GM19240 (cell line): ENCODE data around the gene NXPE3.
A peak's percentile ranks its signal among the peaks of the same experiment; 100 is the strongest.

Experiments
- DNase-seq: peaks from one replicate; pipeline ENCODE4 v3.0.0; 2011; ENCODE audit warnings: low spot score; ENCODE audit not compliant: insufficient read length

Gene NXPE3

DNA sequence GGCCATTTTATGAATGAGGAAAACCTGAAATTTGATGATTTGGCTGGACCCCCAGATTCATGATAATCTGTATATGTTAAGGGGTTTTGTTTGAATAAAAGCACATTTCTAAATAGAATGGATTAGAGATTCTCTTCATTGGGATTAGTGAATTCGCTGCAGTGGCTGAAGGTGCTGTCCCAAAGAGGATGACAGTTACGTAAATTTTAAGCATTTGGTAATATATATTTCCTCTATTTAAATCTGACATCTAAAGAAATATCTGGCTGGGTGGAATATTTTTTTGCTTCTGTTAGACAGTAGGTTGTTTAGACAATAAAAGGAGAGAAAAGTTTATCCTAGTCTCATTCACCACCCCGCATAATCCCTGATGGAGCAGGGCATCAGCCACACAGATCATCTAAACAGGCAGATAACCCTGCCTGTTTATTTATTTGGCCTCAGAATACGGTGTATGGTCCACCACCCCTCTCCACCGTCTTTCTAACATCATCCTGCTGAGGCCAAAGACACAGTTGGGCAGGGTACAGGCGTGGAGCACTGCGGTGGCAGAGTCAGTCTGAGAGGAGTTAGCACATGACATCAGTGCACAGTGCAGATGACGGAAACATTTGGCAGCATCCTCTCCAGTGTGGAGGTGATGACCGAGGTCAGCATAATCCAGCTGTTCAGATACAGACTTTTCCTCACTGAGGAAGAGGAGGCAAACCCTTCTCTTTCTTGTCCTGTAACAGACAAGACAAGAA, 49.9 kb downstream of the NXPE3 start:
- DNase-seq = no peak

DNA sequence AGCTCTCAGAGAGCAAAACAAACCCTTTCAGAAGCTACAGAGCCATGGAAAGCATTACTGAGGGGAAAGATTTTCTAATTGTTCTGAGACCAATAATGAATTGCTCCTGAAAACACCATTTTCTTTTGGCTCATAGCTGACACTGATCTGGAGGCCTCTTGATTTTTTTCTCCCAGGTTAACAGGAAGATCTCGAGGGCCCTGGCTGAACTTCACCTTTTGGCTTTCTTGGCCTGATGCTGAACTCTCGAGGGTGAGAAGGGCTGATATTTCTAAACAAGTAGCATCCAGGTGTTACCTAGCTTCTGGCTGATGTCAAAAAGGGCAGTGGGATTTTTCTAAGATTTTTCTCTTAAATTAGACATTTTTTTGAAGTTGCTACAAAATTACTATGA, 50.4 kb downstream of the NXPE3 start:
- DNase-seq = no peak

GRCh38 chr3:101829874-101830273, 50.9 kb downstream of the NXPE3 start:
- no peak for DNase-seq

DNA sequence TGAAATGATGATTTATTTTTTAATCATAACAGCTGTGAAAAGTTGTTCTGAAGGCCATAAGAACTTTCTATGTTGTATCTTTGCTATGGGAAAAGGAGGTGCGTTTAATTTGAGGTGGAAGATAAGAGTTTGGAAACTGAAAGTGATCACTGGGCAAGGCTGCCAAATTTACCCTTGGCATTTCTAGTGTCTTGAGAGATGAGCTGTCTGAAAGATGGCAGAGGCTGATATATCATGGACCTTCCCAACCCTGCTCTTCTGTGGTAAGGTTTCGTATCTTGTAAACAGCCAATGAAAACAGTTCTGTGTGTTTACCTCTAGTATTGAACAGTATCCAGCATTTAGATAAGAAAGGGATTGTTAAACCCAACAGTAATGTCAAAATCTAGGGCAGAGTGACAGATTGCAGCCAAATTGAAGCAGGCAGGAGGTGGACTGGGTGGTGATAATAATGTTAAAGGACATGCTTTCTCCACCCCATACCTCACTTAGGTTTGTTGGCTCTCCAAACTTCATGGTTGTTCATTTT, 54.5 kb downstream of the NXPE3 start:
- DNase-seq = no peak

DNA sequence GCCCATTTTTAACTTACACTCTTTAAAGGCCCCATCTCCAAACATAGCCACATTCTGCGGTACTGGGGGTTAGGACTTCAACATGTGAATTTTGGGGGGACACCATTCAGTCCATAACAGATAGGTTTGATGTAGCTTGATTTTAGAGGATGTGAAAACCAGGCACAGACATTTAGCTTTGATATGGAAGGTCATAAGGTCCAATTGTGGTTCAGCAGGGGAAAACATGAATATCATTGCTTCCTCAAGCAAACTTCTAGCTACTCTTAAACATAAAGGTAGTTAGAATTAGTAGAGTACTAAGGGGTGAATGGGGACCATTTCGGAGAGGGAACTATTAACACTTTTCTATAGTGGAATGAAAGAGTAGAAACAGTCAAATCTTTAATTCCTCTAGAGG, 56.7 kb downstream of the NXPE3 start:
- no peak for DNase-seq

DNA sequence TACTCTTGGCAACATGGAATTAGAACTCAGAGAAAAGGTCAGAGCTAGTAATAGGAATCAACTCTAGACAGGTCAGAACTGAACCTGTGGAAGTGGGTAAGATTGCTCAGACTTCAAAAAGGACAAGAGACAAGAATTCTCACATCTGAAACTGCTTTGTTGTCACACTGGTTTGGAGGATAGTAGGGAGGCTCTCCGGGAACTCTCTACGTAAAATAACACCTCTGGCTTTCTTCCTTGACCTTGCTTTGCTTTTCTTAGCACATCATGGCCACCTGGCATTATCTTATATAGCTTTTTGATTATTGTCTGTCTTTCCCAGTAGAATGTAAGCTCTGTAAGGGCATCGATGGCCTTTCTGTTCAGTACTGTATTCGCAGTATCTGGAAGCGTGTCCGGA, 57.1 kb downstream of the NXPE3 start:
- DNase-seq = no peak

GRCh38 chr3:101836652-101837598, 57.9 kb downstream of the NXPE3 start:
- DNase-seq = no peak

- DNase-seq = no peak
These were observed 59.7 kb downstream of the NXPE3 start for GRCh38 chr3:101838691-101839090.

- DNase-seq = no peak
These were observed 61.1 kb downstream of the NXPE3 start for GRCh38 chr3:101840066-101840465.

DNA sequence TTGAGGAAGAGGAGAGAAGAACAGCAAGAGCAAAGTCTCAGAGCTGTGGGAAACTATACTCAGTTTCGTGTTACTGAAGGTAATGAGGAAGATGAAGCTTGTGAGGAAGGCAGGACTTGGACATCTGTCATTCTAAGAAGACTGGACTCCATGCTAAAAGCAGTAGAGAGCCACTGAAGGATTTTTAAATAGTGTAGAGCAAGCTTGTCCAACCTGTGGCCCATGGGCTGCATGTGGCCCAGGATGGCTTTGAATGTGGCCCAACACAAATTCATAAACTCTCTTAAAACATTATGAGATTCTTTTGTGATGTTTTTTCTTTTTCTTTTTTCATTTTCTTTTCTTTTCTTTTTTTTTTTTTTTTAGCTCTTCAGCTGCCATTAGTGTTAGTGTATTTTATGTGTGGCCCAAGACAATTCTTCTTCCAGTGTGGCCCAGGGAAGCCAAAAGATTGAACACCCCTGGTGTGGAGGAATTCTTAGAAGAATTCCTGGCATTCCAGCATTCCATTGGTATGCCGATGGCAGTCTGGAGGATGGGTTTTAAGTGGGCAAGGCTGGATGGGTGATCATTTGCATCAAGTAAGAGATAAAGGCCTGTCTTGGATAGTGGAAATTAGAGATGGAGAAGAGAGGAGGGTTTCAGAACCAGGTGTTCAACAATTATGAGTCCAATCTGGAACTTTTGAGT, 63.4 kb downstream of the NXPE3 start:
- DNase-seq = no peak

DNA sequence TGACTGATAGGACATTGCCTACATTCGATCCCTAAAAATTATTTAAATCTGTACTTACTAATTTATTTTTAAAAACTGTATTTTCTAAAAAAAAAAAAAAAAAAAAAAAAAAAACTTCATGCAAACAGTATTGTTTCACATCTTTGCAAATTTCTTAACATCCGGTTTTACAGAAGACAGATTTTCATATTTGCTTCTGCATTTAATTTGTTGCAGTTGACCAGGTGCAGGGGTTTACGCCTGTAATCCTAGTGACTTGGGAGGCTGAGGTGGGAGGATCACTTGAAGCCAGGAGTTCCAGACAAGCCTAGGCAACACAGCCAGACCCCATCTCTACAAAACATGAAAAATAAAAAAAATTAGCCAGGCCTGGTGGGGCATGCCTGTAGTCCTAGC, 63.9 kb downstream of the NXPE3 start:
- no peak for DNase-seq

GRCh38 chr3:101845425-101845824, 66.4 kb downstream of the NXPE3 start:
- no peak for DNase-seq

DNA sequence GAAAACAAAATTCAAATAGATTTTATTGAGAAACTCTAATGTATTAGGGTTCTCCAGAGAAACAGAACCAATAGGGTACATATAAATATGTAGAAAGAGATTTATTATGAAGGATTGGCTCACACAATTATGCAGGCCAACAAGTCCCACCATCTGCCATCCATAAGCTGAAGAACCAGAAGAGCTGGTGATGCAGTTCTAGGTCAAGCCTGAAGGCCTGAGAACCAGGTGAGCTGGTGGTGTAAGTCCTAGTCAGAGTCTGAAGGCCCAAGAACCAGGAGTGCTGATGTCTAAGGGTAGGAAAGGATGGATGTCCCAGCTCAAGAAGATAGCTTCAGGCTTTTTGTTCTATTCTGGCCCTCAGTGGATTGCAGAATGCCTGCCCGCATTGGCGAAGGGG, 67.7 kb downstream of the NXPE3 start:
- no peak for DNase-seq

DNA sequence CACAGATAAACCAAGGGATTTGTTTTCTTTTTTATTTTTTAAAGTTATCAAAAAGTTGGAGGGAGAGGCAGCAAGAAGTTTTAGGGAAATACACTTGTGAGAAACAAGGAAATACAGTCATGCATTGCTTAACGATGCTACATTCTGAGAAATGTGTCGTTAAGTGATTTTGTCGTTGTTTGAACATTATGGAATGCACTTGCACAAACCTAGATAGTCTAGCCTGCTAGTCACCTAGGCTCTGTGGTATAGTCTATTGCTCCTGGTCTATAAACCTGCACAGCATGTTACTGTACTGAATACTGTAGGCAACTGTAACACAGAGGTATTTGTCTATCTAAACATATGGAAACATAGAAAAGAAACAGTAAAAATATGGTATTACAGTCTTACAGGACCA, 68.3 kb downstream of the NXPE3 start:
- no peak for DNase-seq

GRCh38 chr3:101848326-101848725, 69.3 kb downstream of the NXPE3 start:
- DNase-seq = no peak

DNA sequence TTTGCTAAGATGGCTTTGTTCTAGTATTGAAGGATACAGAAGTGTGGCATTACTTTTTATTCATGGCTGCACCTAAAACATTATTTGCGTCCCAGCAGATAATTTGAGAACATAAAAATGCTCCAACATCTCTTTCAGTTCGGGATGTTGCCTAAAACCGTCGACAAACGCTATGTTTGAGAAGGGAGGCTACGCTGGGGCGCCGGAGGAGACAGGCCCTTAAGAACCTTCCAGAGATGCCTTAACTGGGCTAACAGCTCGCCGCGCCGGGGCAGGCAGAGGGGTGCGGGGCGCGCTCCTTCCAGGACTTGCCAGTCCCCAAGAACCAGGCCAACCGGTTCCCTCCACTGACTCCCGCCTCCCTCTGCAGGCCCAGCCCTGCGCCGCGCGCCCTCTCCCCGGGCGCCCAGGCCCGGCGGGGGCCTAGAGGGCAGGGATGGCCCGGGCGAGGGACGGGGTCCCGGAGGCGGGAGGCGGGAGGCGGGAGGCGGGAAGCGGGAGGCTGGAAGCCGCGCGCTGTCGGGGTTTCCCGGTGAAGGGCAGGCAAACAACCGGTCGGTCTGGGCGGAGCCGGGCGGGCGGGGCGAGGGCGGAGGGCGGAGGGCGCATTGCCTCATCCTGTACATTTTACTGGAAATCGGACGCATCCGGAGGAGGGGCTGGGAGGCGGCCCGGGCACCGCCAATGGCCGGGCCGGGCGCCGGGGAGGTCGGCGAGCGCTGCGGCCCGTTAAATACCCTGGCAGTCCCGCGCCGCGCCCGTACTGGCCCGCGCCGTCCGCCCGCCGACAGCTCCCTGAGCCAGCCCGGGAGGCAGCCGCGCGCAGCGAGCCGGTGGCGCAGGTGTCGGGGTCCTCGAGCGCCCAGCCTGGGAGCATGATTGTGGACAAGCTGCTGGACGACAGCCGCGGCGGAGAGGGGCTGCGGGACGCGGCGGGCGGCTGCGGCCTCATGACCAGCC, 70.0 kb downstream of the NXPE3 start, which contains the start of gene NFKBIZ:
Gene NFKBIZ (plus strand): TSS at position 761 of the 960 bp plus-strand sequence. CDS start 115 bp downstream, at position 876.
- DNase-seq = peak; percentile 64

DNA sequence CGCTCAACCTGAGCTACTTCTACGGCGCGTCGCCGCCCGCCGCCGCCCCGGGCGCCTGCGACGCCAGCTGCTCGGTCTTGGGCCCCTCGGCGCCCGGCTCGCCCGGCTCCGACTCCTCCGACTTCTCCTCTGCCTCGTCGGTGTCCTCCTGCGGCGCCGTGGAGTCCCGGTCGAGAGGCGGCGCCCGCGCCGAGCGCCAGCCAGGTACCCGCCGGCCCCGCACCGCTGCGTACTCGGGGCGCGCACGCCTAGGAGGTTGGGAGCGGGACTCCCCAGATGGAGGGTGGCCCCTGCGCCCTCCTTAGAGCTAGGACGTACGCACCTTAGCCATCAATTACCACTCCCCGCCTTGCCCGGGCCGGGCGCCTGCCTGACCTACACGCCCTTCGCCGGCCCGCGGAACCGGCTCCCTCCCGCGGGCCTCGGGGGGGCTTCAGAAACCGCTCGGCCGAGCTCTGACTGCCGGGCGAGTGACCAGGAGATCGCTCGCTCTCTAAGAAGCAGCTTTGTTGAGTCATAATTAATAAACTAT, 70.8 kb downstream of the NXPE3 start:
- no peak for DNase-seq

DNA sequence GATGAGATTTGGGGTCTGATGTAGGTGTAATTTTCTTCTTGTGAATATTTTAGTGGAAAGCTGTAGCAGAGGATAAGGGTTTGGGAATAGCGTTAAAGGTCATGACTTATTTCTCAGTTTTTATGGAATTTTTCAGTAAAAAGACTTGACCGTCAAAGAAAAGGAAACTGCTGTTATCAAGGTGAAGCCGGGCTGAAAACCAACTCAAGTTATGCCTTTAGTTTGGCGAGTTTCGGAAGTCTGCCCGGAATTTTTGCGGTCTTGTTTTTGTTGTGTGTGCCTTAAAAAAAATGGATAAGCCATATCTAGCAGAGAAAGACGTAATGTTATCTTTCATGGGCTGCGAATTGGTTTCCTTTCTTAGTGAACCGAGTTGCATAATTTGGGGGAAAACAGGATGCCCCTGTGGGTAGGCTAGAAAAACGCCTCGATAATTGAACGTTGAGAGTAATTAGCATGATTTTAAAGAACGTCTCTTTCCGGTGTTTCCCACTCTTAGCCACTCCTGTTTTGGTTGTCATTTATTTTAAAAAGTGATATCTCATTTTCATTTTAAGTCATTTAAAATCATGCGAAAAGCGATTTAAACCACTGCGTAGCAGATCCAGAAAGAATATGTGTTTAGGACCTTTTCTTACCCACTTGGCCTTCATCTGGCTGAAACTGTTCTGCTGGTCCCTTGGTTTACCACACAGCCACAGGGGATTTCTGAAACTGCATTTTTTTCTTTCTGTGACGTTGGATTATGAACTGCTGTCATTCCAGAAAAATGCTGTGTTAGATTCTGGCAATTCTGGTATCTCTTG, 71.4 kb downstream of the NXPE3 start:
- peak; percentile 29 for DNase-seq

DNA sequence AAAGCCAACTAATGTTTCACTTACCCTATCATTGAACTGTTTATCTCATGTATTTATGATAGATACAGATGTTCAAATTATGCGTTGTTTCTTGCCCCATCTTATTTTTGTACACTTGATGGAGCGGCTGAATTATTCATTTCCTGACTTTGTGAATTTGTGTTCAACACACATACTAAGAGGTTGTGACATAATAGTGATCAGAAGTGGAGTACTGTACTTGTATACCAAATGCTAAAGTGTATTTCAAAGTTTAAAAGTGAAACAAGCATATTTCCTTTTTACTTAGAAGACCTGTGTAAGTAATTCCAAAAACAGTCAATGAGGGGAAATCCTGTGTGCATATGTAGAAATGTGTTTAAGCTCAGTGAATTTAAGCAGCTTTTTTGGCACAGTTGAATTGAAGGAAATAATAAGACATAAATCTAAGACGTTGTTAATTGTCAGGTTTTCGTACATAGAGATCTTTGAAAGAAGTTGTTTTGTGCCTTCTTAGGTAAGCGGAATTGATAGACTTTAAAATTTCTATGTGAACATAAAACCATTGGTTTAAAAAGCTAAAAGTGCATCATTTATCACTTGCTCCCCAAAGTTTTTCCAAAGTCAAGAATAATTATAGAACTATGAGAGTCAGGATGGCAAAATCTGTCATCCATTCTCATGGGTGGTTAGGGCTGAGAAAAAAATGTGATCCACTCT, 72.2 kb downstream of the NXPE3 start:
- DNase-seq = no peak
